Activated naive CD8-positive, alpha-beta T cell treated with anti-CD3 and anti-CD28 coated beads, Interleukin-2, amount 10 ng/mL, durations not matched to agents 7 days and 5 days (primary cell): Measurements from ENCODE around the gene DHX35. TPM values are rescaled to one million over a fixed set of nuclear protein-coding genes. Genes with fewer than 3 reads are reported as not detected.

Experiments
- ATAC-seq: fragments of 150-1000 bp; cut with Tn5 transposase; one replicate; pipeline ENCODE4 v1.10.0; 2021; ENCODE audit warnings: low read depth, moderate library complexity
- POLR2A ChIA-PET: fragments of 350-600 bp; sonication (Branson Sonifier 250); formaldehyde crosslinking; loops from one replicate; lab custom pipeline; 2021; ENCODE audit warnings: antibody characterized with exemption; lab: Charles Lee
- DNase-seq: peaks from one replicate; pipeline ENCODE4 v3.0.0; 2021
- H3K27ac Mint-ChIP-seq: one replicate; pipeline ENCODE4 v1.8.0; 2022; ENCODE audit warnings: mild to moderate bottlenecking, mixed read lengths
- H3K27me3 Mint-ChIP-seq: one replicate; pipeline ENCODE4 v1.8.0; 2022; ENCODE audit warnings: mild to moderate bottlenecking, moderate library complexity, mixed read lengths
- H3K36me3 Mint-ChIP-seq: one replicate; pipeline ENCODE4 v1.8.0; 2021; ENCODE audit warnings: mild to moderate bottlenecking, mixed read lengths
- H3K4me1 Mint-ChIP-seq: one replicate; pipeline ENCODE4 v1.8.0; 2021; ENCODE audit warnings: mixed read lengths
- H3K4me3 Mint-ChIP-seq: one replicate; pipeline ENCODE4 v1.8.0; 2022; ENCODE audit warnings: mild to moderate bottlenecking, moderate library complexity, mixed read lengths
- H3K9me3 Mint-ChIP-seq: one replicate; pipeline ENCODE4 v1.8.0; 2021; ENCODE audit warnings: mixed read lengths
- total RNA-seq, 2 experiments: library from RNA; stranded (reverse); gene quantifications; one replicate each; pipeline ENCODE4 v1.2.3, GENCODE V29; 2021

The DHX35 gene
- total RNA-seq, 2 experiments from 2014 or later = 10.3 to 10.7 TPM

- DNase-seq = no peak
- POLR2A ChIA-PET = no interaction called here
- peaks cover 20% of the 10 kb centered on the region for H3K27me3 Mint-ChIP-seq
These were observed 107.8 kb downstream of the DHX35 start for GRCh38 chr20:39069976-39070375.

GRCh38 chr20:39070484-39071231, 108.5 kb downstream of the DHX35 start:
- POLR2A ChIA-PET = no interaction called here
- ATAC-seq = no peak
- H3K27ac Mint-ChIP-seq = no peak overlapping the region

More at GRCh38 chr20:39069976-39070375, 107.8 kb downstream of the DHX35 start:
- H3K4me1 Mint-ChIP-seq = peaks cover 2% of the 10 kb centered on the region
- no peak overlapping the region for H3K27ac Mint-ChIP-seq
- ATAC-seq = no peak
- H3K9me3 Mint-ChIP-seq = peaks cover 4% of the 10 kb centered on the region
- H3K4me3 Mint-ChIP-seq = no peak overlapping the region
- no peaks in the 10 kb centered on the region for H3K36me3 Mint-ChIP-seq

GRCh38 chr20:39072132-39072531, 110.0 kb downstream of the DHX35 start:
- H3K4me3 Mint-ChIP-seq = no peak overlapping the region
- POLR2A ChIA-PET = no interaction called here
- peaks cover 2% of the 10 kb centered on the region for H3K4me1 Mint-ChIP-seq
- DNase-seq (no peak), ATAC-seq (no peak)
- H3K27ac Mint-ChIP-seq = no peak overlapping the region
- H3K27me3 Mint-ChIP-seq = peaks cover 32% of the 10 kb centered on the region
- H3K9me3 Mint-ChIP-seq = peaks cover 4% of the 10 kb centered on the region
- no peaks in the 10 kb centered on the region for H3K36me3 Mint-ChIP-seq

More at GRCh38 chr20:39070484-39071231, 108.5 kb downstream of the DHX35 start:
- H3K4me3 Mint-ChIP-seq = no peak overlapping the region
- peaks cover 2% of the 10 kb centered on the region for H3K4me1 Mint-ChIP-seq
- H3K36me3 Mint-ChIP-seq = no peaks in the 10 kb centered on the region
- DNase-seq = no peak
- peaks cover 4% of the 10 kb centered on the region for H3K9me3 Mint-ChIP-seq
- peaks cover 24% of the 10 kb centered on the region for H3K27me3 Mint-ChIP-seq

- Mint-ChIP-seq H3K4me3 (no peak overlapping the region), H3K36me3 (no peaks in the 10 kb centered on the region), H3K27me3 (peaks cover 32% of the 10 kb centered on the region), H3K27ac (no peak overlapping the region), H3K4me1 (peaks cover 2% of the 10 kb centered on the region), H3K9me3 (peaks cover 4% of the 10 kb centered on the region)
- POLR2A ChIA-PET = no interaction called here
- DNase-seq = no peak
- ATAC-seq = no peak
These were observed 110.5 kb downstream of the DHX35 start for GRCh38 chr20:39072653-39073052.

- Mint-ChIP-seq H3K4me1 (peaks cover 7% of the 10 kb centered on the region), H3K27ac (no peak overlapping the region), H3K9me3 (no peaks in the 10 kb centered on the region), H3K27me3 (peaks cover 32% of the 10 kb centered on the region), H3K4me3 (no peak overlapping the region), H3K36me3 (no peaks in the 10 kb centered on the region)
- POLR2A ChIA-PET = no interaction called here
- ATAC-seq (no peak), DNase-seq (no peak)
These were observed 113.6 kb downstream of the DHX35 start for GRCh38 chr20:39075731-39076130.

- H3K4me1 Mint-ChIP-seq = peaks cover 7% of the 10 kb centered on the region
- no peak for ATAC-seq
- H3K36me3 Mint-ChIP-seq = no peaks in the 10 kb centered on the region
- H3K9me3 Mint-ChIP-seq = no peaks in the 10 kb centered on the region
- H3K27ac Mint-ChIP-seq = no peak overlapping the region
- DNase-seq = no peak
- peaks cover 32% of the 10 kb centered on the region for H3K27me3 Mint-ChIP-seq
- no peak overlapping the region for H3K4me3 Mint-ChIP-seq
- POLR2A ChIA-PET = no interaction called here
These were observed 114.8 kb downstream of the DHX35 start for GRCh38 chr20:39076958-39077357.

- H3K4me3 Mint-ChIP-seq = no peak overlapping the region
- H3K4me1 Mint-ChIP-seq = peaks cover 7% of the 10 kb centered on the region
- POLR2A ChIA-PET = interaction anchor here (1.2 kb wide), 1 partner anchor 31 kb away, joined by 3 read pairs; no protein-coding TSS in a partner anchor
- ATAC-seq (no peak), DNase-seq (no peak)
- no peak overlapping the region for H3K27ac Mint-ChIP-seq
- no peaks in the 10 kb centered on the region for H3K36me3 Mint-ChIP-seq
- H3K9me3 Mint-ChIP-seq = no peaks in the 10 kb centered on the region
- peaks cover 23% of the 10 kb centered on the region for H3K27me3 Mint-ChIP-seq
These were observed 118.2 kb downstream of the DHX35 start for GRCh38 chr20:39080326-39080725.

- Mint-ChIP-seq H3K4me3 (no peak overlapping the region), H3K27ac (no peak overlapping the region), H3K4me1 (peaks cover 7% of the 10 kb centered on the region), H3K9me3 (no peaks in the 10 kb centered on the region), H3K36me3 (no peaks in the 10 kb centered on the region), H3K27me3 (peaks cover 21% of the 10 kb centered on the region)
- ATAC-seq = peak; percentile 79
- DNase-seq = peak; percentile 78
- POLR2A ChIA-PET = no interaction called here
These were observed 119.1 kb downstream of the DHX35 start for GRCh38 chr20:39081255-39081654.

GRCh38 chr20:39082622-39083398, 120.7 kb downstream of the DHX35 start:
- no peak for ATAC-seq
- DNase-seq = no peak
- no peaks in the 10 kb centered on the region for H3K9me3 Mint-ChIP-seq
- H3K4me3 Mint-ChIP-seq = no peak overlapping the region
- H3K4me1 Mint-ChIP-seq = peaks cover 7% of the 10 kb centered on the region
- H3K27me3 Mint-ChIP-seq = peaks cover 13% of the 10 kb centered on the region
- POLR2A ChIA-PET = no interaction called here
- no peak overlapping the region for H3K27ac Mint-ChIP-seq
- H3K36me3 Mint-ChIP-seq = no peaks in the 10 kb centered on the region

GRCh38 chr20:39083761-39084160, 121.6 kb downstream of the DHX35 start:
- POLR2A ChIA-PET = interaction anchor here (1.6 kb wide), 1 partner anchor 33 kb away, joined by 3 read pairs; no protein-coding TSS in a partner anchor
- Mint-ChIP-seq H3K4me1 (peaks cover 1% of the 10 kb centered on the region), H3K27ac (no peak overlapping the region), H3K9me3 (no peaks in the 10 kb centered on the region), H3K36me3 (no peaks in the 10 kb centered on the region), H3K27me3 (peaks cover 6% of the 10 kb centered on the region), H3K4me3 (no peak overlapping the region)
- ATAC-seq = no peak
- DNase-seq = no peak

GRCh38 chr20:39089029-39089428, 126.9 kb downstream of the DHX35 start:
- no peaks in the 10 kb centered on the region for H3K4me1 Mint-ChIP-seq
- H3K36me3 Mint-ChIP-seq = no peaks in the 10 kb centered on the region
- peaks cover 2% of the 10 kb centered on the region for H3K9me3 Mint-ChIP-seq
- no peak overlapping the region for H3K4me3 Mint-ChIP-seq
- DNase-seq (no peak), ATAC-seq (no peak)
- H3K27ac Mint-ChIP-seq = no peak overlapping the region
- peaks cover 8% of the 10 kb centered on the region for H3K27me3 Mint-ChIP-seq
- POLR2A ChIA-PET = interaction anchor here (0.7 kb wide), 1 partner anchor 17 kb away, joined by 3 read pairs; no protein-coding TSS in a partner anchor
